Activated CD4-positive, alpha-beta T cell treated with anti-CD3 and anti-CD28 coated beads, Interleukin-2, amount 10 ng/mL, durations not matched to agents 7 days and 5 days (primary cell): ENCODE data around the gene SLC49A4. TPM values are rescaled to one million over a fixed set of nuclear protein-coding genes. Genes with fewer than 3 reads are reported as not detected.

Experiments
- CTCF ChIA-PET: fragments of 350-600 bp; sonication (Branson Sonifier 250); formaldehyde crosslinking; loops from one replicate; lab custom pipeline; 2021; ENCODE audit warnings: antibody characterized with exemption; lab: Charles Lee
- POLR2A ChIA-PET: fragments of 350-600 bp; sonication (Branson Sonifier 250); formaldehyde crosslinking; loops from one replicate; lab custom pipeline; 2021; ENCODE audit warnings: antibody characterized with exemption; lab: Charles Lee
- DNase-seq: peaks from one replicate; pipeline ENCODE4 v3.0.0-alpha.2; 2020
- H3K27ac Mint-ChIP-seq: one replicate; pipeline ENCODE4 v1.8.0; 2021; ENCODE audit warnings: mild to moderate bottlenecking, moderate library complexity, mixed read lengths
- H3K27me3 Mint-ChIP-seq: one replicate; pipeline ENCODE4 v1.8.0; 2021; ENCODE audit warnings: mixed read lengths
- H3K36me3 Mint-ChIP-seq: one replicate; pipeline ENCODE4 v1.8.0; 2021; ENCODE audit warnings: low read depth, mixed read lengths
- H3K4me1 Mint-ChIP-seq: one replicate; pipeline ENCODE4 v1.8.0; 2021; ENCODE audit warnings: mixed read lengths
- H3K4me3 Mint-ChIP-seq: one replicate; pipeline ENCODE4 v1.8.0; 2021; ENCODE audit warnings: mild to moderate bottlenecking, moderate library complexity, mixed read lengths
- H3K9me3 Mint-ChIP-seq: one replicate; pipeline ENCODE4 v1.8.0; 2021; ENCODE audit warnings: mixed read lengths
- total RNA-seq, 2 experiments: library from RNA; stranded (reverse); gene quantifications; one replicate each; pipeline ENCODE4 v1.2.3, GENCODE V29; 2021

Gene SLC49A4
- total RNA-seq, 2 experiments from 2014 or later: 3.0 to 3.3 TPM

DNA sequence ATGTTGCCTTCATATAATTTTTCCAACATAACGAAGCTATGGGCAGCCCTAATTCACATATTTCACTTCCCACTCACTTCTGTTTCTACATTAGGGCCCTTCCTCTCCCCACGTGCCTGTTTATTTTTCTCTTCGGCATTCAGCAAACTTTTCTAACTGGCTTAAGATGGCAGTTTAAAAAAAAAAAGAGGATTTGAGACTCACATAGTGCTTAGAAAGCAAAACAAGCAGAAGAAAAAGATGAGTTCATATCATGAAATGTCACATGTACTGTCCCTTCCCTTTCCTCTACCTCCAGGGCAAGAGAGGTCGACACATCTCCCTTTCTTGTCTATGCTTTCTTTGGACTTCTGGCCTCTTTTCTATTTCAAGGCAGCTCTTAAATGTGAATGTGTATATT lies 30.6 kb downstream of the SLC49A4 start:
- no peaks in the 10 kb centered on the region for H3K4me1 Mint-ChIP-seq
- POLR2A ChIA-PET: no interaction called here
- H3K36me3 Mint-ChIP-seq: no peaks in the 10 kb centered on the region
- H3K27ac Mint-ChIP-seq: no peak overlapping the region
- no peak overlapping the region for H3K4me3 Mint-ChIP-seq
- DNase-seq: no peak
- no peaks in the 10 kb centered on the region for H3K9me3 Mint-ChIP-seq
- H3K27me3 Mint-ChIP-seq: no peaks in the 10 kb centered on the region
- CTCF ChIA-PET: interaction anchor here (0.6 to 1.8 kb wide), 4 partner anchors 13 to 432 kb away, joined by 3 to 5 read pairs (median 4); partner anchors contain the start of gene PDIA5

DNA sequence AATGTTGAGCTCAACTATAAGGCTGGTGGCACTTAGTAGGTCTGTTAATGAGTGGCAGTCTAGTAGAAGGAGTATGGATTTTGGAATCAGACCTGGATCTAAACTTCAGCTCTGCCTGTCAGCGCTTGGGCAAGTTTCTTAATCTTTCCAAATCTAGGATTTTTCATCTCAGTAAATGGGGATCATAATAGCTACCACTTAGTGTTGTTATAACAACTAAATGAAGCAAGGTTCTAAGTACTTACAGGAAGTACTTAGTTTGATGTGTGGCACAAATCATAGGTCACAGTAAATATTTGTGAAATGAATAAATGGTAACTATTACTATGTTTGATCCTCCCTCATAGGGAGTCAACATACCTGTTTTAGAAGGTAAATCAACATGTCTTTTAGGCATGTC lies 31.4 kb downstream of the SLC49A4 start:
- H3K9me3 Mint-ChIP-seq: no peaks in the 10 kb centered on the region
- no peaks in the 10 kb centered on the region for H3K4me1 Mint-ChIP-seq
- DNase-seq: no peak
- CTCF ChIA-PET: interaction anchor here (1.1 to 1.8 kb wide), 3 partner anchors 14 to 241 kb away, joined by 3 to 5 read pairs (median 3); partner anchors contain the start of gene PDIA5
- POLR2A ChIA-PET: no interaction called here
- H3K27me3 Mint-ChIP-seq: no peaks in the 10 kb centered on the region
- no peak overlapping the region for H3K4me3 Mint-ChIP-seq
- no peak overlapping the region for H3K27ac Mint-ChIP-seq
- H3K36me3 Mint-ChIP-seq: no peaks in the 10 kb centered on the region

DNA sequence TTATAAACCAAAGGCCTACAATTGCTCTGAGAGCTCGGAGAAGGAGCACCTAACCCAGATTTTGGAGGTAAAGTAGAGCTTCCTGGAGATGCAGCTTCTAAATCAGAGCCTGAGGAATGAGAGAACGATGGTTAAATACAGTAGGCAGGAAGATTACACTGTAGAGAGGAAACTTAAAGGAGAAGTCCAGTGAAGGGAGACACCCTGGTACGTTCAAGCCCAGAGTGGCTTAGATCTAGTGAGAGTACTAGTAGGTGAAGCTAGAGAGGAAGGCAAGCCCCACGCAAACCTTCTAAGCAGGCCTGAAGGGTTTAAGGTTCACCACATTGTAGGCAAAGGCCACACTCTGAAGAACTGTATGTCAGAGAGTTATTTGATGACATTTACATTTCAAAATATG lies 33.4 kb downstream of the SLC49A4 start:
- CTCF ChIA-PET: no interaction called here
- Mint-ChIP-seq H3K9me3 (no peaks in the 10 kb centered on the region), H3K27ac (no peak overlapping the region), H3K27me3 (no peaks in the 10 kb centered on the region), H3K36me3 (no peaks in the 10 kb centered on the region), H3K4me3 (no peak overlapping the region), H3K4me1 (no peaks in the 10 kb centered on the region)
- POLR2A ChIA-PET: no interaction called here
- DNase-seq: no peak

DNA sequence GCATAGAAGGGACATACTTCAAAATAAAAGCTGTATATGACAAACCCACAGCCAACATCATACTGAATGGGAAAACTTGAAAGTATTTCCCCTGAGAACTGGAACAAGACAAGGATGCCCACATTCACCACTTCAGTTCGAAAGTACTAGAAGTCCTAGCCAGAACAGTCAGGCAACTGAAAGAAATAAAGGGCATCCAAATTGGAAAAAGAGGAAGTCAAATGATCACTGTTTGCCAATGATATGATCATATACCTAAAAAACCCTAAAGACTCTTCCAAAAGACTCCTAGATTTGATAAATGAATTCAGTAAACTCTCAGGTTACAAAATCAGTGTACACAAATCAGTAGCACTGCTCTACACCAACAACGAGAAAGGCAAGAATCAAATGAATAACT lies 40.7 kb downstream of the SLC49A4 start:
- POLR2A ChIA-PET: no interaction called here
- Mint-ChIP-seq H3K27me3 (no peaks in the 10 kb centered on the region), H3K4me1 (no peaks in the 10 kb centered on the region), H3K36me3 (peaks cover 8% of the 10 kb centered on the region), H3K4me3 (no peak overlapping the region), H3K27ac (no peak overlapping the region), H3K9me3 (no peaks in the 10 kb centered on the region)
- DNase-seq: no peak
- CTCF ChIA-PET: no interaction called here

DNA sequence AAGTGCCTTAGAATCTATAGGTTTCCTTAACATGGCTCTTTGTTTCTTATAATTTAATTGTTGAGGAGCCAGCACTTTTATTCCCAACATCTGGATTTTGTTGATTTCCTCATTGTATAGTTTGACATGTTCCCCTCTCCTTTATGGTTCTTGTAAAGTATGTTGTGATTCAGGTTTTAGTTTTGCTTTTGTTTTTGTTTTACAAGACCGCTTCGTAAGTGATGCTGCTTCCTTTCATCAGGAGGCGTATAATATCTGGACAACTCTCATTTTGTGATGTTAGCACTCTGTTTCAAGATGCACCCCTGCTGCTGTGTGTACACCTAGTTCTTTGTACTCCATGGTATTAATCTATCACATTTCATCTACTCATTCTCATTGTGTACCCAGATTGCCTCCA lies 48.7 kb downstream of the SLC49A4 start:
- POLR2A ChIA-PET: no interaction called here
- CTCF ChIA-PET: no interaction called here
- no peaks in the 10 kb centered on the region for H3K27me3 Mint-ChIP-seq
- H3K4me1 Mint-ChIP-seq: peaks cover 10% of the 10 kb centered on the region
- DNase-seq: no peak
- H3K4me3 Mint-ChIP-seq: no peak overlapping the region
- no peaks in the 10 kb centered on the region for H3K9me3 Mint-ChIP-seq
- peaks cover 4% of the 10 kb centered on the region for H3K36me3 Mint-ChIP-seq
- no peak overlapping the region for H3K27ac Mint-ChIP-seq

DNA sequence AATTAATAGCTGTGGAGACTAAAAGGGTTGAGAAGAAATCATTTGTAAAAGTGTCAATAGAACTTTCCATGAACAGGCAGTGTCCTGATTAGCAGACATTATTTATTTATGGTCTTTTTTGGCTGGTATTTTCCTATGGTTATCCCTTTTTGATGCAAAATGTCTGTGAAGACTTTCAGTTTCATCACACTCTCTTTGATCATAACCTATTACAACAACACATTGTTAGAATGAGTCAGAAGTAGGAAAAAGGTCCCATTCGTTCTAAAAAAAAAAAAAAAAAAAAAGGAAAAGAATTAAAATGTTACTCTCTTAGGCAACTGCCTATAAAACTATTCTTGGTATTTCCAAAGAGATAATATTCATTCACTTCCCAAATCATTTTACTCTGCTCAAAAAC lies 62.1 kb downstream of the SLC49A4 start:
- Mint-ChIP-seq H3K36me3 (no peaks in the 10 kb centered on the region), H3K4me3 (no peak overlapping the region), H3K27me3 (no peaks in the 10 kb centered on the region), H3K9me3 (no peaks in the 10 kb centered on the region), H3K4me1 (peaks cover 4% of the 10 kb centered on the region), H3K27ac (no peak overlapping the region)
- POLR2A ChIA-PET: no interaction called here
- no peak for DNase-seq
- CTCF ChIA-PET: interaction anchor here (0.5 kb wide), 1 partner anchor 38 kb away, joined by 4 read pairs; no protein-coding TSS in a partner anchor

DNA sequence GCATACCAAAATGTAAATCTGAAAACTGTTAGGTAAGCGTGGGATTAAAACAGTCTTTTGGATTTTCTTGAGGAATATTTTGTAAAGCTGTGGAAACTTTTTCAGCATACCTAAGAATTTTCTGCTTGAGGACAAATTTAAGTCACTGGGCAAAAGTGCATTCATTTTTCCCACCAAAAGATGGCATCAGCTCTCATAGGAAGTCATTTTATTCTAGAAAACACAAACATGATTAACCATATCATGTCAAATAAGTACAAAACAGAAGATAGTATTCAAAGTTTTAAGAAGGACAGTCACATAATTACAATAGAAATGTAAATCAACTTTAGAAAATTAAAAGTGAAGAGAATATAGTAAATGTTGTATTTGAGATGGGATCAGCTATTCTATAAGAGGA lies 63.5 kb downstream of the SLC49A4 start:
- H3K4me3 Mint-ChIP-seq: no peak overlapping the region
- no peaks in the 10 kb centered on the region for H3K27me3 Mint-ChIP-seq
- H3K36me3 Mint-ChIP-seq: no peaks in the 10 kb centered on the region
- peaks cover 4% of the 10 kb centered on the region for H3K4me1 Mint-ChIP-seq
- ChIA-PET POLR2A (no interaction called here), CTCF (interaction anchor here (1.0 kb wide), 1 partner anchor 140 kb away, joined by 3 read pairs; no protein-coding TSS in a partner anchor)
- no peaks in the 10 kb centered on the region for H3K9me3 Mint-ChIP-seq
- H3K27ac Mint-ChIP-seq: no peak overlapping the region
- DNase-seq: no peak

DNA sequence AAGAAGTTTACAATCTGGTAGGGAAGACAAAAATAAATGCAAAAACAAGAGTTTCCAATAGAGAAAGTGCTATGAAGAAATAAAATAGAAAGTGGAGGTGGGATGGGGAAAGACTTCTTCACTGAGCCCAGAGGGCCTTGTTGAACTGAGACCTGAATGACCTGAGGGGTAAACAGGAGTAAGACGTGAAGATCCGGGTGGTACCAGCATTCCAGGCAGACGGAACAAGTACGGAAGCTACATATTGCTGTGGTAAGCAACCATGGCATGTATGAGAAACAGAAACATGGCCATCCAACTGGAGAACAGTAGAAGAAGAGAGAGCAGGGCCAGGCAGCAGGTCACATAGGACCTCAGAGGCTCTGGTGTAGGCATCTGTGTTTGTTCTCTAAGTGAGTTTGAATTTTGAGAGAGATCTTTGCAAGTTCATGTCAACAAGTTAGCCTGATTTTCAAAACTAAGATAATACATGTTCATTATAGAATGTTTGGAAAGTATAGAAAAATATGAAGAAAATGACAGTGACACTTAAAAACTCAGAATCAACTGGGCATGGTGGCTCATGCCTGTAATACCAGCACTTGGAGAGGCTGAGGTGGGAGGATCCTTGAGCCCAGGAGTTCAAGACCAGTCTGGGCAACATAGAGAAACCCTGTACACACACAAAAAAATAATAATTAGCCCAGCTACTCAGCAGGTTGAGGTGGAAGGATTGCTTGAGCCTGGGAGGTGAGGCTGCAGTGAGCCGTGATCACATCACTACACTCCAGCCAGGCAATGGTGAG lies 64.3 kb downstream of the SLC49A4 start:
- H3K36me3 Mint-ChIP-seq: no peaks in the 10 kb centered on the region
- ChIA-PET CTCF (interaction anchor here (1.0 kb wide), 1 partner anchor 139 kb away, joined by 3 read pairs; no protein-coding TSS in a partner anchor), POLR2A (no interaction called here)
- no peaks in the 10 kb centered on the region for H3K9me3 Mint-ChIP-seq
- peaks cover 4% of the 10 kb centered on the region for H3K4me1 Mint-ChIP-seq
- H3K27ac Mint-ChIP-seq: no peak overlapping the region
- DNase-seq: no peak
- no peaks in the 10 kb centered on the region for H3K27me3 Mint-ChIP-seq
- no peak overlapping the region for H3K4me3 Mint-ChIP-seq

DNA sequence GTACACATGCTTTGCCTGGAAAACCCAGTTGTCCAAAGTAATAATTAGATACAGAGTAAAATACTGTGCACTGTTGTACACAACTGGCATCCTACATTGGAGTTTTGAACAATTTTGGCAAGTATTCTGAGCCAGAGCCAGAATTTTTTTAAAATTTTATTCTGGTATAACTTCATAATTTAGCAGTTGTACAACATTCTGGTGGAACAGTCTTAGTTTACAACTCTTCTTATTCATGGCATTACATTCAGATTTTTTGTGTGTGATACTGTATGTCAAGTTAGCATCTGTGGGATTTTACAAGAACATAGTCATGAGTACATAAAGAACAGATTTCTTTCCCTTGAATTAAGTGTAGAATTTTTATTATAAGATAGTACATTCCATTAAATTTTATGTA lies 67.5 kb downstream of the SLC49A4 start:
- Mint-ChIP-seq H3K27ac (no peak overlapping the region), H3K27me3 (no peaks in the 10 kb centered on the region), H3K4me3 (no peak overlapping the region), H3K9me3 (no peaks in the 10 kb centered on the region), H3K4me1 (no peaks in the 10 kb centered on the region), H3K36me3 (no peaks in the 10 kb centered on the region)
- DNase-seq: no peak
- CTCF ChIA-PET: no interaction called here
- POLR2A ChIA-PET: no interaction called here

DNA sequence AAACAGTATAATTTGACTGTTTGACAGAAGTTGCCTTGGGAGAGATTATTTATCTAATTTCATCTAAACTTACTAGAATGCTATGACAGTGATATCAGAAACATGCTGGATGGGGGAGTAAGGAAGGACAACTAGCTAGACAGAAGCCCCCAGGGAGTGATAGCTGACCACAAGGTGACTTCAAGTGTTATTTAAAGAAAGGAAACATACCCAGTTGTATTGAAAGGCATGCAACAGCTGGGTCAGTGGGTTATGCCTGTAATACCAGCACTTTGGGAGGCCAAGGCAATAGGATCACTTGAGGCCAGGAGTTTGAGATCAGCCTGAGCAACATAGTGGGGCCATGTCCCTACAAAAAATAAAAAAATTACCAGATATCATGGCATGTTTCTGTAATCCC lies 69.6 kb downstream of the SLC49A4 start:
- ChIA-PET CTCF (no interaction called here), POLR2A (no interaction called here)
- Mint-ChIP-seq H3K27ac (no peak overlapping the region), H3K9me3 (no peaks in the 10 kb centered on the region), H3K27me3 (no peaks in the 10 kb centered on the region), H3K36me3 (no peaks in the 10 kb centered on the region), H3K4me3 (no peak overlapping the region), H3K4me1 (no peaks in the 10 kb centered on the region)
- no peak for DNase-seq

DNA sequence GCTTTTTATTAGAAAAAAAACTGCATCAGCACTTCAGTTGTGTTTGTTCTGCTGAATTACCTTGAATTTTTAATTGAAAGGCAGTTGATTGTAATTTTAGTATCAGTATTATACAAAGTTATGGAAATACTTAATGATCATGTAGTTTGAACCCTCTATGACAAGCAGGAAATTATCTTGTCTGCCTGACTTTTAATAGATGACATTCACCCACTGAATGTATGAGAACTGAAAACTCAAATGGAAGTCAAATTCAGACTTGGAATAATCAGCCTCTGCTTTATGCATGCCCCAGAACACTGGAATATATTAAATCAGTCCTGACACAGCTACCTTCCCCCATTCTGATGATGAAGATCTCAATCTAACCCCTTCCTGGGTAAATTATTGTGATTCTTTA lies 73.5 kb downstream of the SLC49A4 start:
- ChIA-PET CTCF (interaction anchor here (0.5 kb wide), 1 partner anchor 349 kb away, joined by 4 read pairs; no protein-coding TSS in a partner anchor), POLR2A (no interaction called here)
- H3K4me1 Mint-ChIP-seq: no peaks in the 10 kb centered on the region
- DNase-seq: no peak
- H3K36me3 Mint-ChIP-seq: no peaks in the 10 kb centered on the region
- no peaks in the 10 kb centered on the region for H3K9me3 Mint-ChIP-seq
- H3K27ac Mint-ChIP-seq: no peak overlapping the region
- H3K27me3 Mint-ChIP-seq: no peaks in the 10 kb centered on the region
- no peak overlapping the region for H3K4me3 Mint-ChIP-seq

DNA sequence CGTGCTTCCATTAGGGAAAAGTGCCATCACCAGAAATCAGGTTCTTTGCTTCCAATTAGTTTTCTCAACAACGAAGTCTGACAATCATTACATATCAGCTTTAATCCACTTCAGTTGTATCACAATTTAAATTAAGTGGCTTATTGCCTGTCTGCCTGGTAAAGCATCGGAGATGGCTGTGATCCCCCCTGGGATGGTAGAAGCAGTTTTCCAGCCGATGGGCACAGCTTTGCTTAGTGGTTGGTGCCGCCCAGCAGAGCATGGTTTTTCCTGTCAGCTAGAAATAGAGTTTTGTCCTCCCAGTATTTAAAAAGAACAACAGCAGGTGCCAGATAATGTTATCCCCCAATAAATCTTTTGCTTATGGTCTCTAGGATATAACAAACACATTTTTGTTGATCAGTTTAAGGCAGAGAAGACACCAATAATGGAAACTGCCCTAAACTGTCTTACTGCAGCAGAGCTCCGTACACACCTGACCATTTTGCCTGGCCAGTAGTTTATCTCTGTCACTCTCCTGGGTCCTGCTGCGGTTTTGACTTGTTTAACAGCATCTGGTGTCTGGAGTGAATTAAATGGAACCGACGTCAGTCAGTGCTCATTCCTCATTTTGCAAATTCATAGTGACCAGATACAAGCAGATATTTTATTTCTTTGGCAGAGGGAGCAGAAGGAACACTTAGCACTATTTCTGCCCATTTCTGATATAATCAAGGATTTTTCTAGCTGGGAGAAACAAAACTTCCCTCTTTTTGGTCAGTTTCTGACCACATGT lies 79.1 kb downstream of the SLC49A4 start:
- no peak for DNase-seq
- POLR2A ChIA-PET: no interaction called here

DNA sequence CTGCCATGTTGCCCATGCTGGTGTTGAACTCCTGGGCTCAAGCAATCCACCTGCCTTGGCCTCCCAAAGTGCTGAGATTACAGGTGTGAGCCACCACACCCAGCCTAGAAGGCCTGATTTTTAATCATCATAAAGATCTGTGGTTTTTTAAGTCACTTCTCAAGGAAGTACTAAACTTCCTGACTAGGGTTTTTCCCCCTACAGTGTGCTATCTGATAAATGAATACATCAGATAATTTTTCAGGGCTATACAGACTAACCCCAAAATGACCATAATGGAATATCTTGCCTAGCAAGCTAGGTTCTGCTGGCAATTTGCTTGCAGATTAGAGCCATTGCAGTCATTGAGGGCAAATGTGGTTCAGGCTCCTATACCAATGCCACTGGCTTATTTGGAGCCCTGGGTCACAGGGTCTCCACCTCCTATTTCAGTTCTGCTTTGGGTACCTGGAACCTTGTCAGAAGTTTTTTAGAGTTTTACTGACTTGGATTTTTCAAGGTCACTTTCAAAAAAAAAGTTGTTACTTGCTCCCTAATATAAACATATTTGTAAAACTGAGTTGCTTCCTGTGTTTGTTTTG lies 80.8 kb downstream of the SLC49A4 start:
- H3K36me3 Mint-ChIP-seq: peaks cover 11% of the 10 kb centered on the region

More for the DNA sequence above, 79.1 kb downstream of the SLC49A4 start:
- Mint-ChIP-seq H3K27me3 (no peaks in the 10 kb centered on the region), H3K9me3 (peaks cover 5% of the 10 kb centered on the region), H3K4me3 (no peak overlapping the region), H3K4me1 (peaks cover 16% of the 10 kb centered on the region), H3K27ac (no peak overlapping the region), H3K36me3 (peaks cover 11% of the 10 kb centered on the region)
- CTCF ChIA-PET: no interaction called here

More for the DNA sequence above, 80.8 kb downstream of the SLC49A4 start:
- Mint-ChIP-seq H3K27me3 (no peaks in the 10 kb centered on the region), H3K4me1 (peaks cover 16% of the 10 kb centered on the region), H3K9me3 (peaks cover 5% of the 10 kb centered on the region), H3K27ac (no peak overlapping the region), H3K4me3 (no peak overlapping the region)
- CTCF ChIA-PET: interaction anchor here (0.6 kb wide), 1 partner anchor 12 kb away, joined by 4 read pairs; no protein-coding TSS in a partner anchor
- POLR2A ChIA-PET: no interaction called here
- DNase-seq: no peak
